ENCODE results near the gene CIBAR2. TPM values are rescaled to one million over a fixed set of nuclear protein-coding genes. Genes with fewer than 3 reads are reported as not detected.

Gene CIBAR2
- total RNA-seq, 1 experiment from 2014 or later: not detected

- H3K4me1 Mint-ChIP-seq: peaks cover 0 to 3% of the 10 kb centered on the region in 2 experiments; a peak in 1 of 4 replicates
- H2BK12ac ChIP-seq (ENCODE audit: insufficient read length, low read depth, low read length): no peak overlapping the region
- DNase-seq: no peak
- H2BK20ac ChIP-seq (ENCODE audit: low read depth, low read length, poor library complexity, severe bottlenecking): no peak overlapping the region
- H3K27me3 ChIP-seq (ENCODE audit: insufficient read depth, low read length): no peaks in the 10 kb centered on the region
- H3K4me2 ChIP-seq (ENCODE audit: insufficient read depth, insufficient read length, low read length): no peak overlapping the region
- H4K5ac ChIP-seq (ENCODE audit: insufficient read length, low read depth, low read length): no peak overlapping the region
- H2BK5ac ChIP-seq (ENCODE audit: insufficient read length, low read length): no peak overlapping the region
- H4K91ac ChIP-seq (ENCODE audit: insufficient read length, low read depth, low read length): no peak overlapping the region
- H2AFZ ChIP-seq (ENCODE audit: low read length): no peak overlapping the region
- H3K56ac ChIP-seq (ENCODE audit: insufficient read length, low read depth, low read length): no peak overlapping the region
- no peaks in the 10 kb centered on the region for H4K20me1 ChIP-seq (ENCODE audit: control insufficient read depth, insufficient read depth, insufficient read length)
- no peak overlapping the region for H2BK120ac ChIP-seq (ENCODE audit: low read depth, low read length, poor library complexity, severe bottlenecking)
- no peaks in the 10 kb centered on the region for H3K79me1 ChIP-seq (ENCODE audit: insufficient read depth, low read depth, low read length, poor library complexity, severe bottlenecking)
- H3K9me3 Mint-ChIP-seq: no peaks in the 10 kb centered on the region
- WGBS (ENCODE audit: extremely low coverage, insufficient read length, low lambda C conversion rate): no CpG with 5 or more reads among the region's 7 CpGs
- H2AK5ac ChIP-seq (ENCODE audit: insufficient read length, low read length): no peak overlapping the region
- peaks cover 0 to 3% (median 0%) of the 10 kb centered on the region in 3 experiments; a peak in 2 of 7 replicates for H3K36me3 Mint-ChIP-seq (ENCODE audit: insufficient read depth in 1 of 3, low read depth in 3 of 3)
- H3K27ac Mint-ChIP-seq: no peak overlapping the region; a peak in 1 of 7 replicates
- peaks cover 14% of the 10 kb centered on the region for H3K27me3 Mint-ChIP-seq (ENCODE audit: low read depth)
- no peaks in the 10 kb centered on the region for H3K9me3 ChIP-seq (ENCODE audit: control insufficient read depth, low read depth, low read length)
- H3K4me1 ChIP-seq (ENCODE audit: insufficient read depth, low read length): no peaks in the 10 kb centered on the region
- H3K27ac ChIP-seq (ENCODE audit: insufficient read length, low read depth, low read length): no peak overlapping the region
- TF ChIP-seq, protein P1, sequence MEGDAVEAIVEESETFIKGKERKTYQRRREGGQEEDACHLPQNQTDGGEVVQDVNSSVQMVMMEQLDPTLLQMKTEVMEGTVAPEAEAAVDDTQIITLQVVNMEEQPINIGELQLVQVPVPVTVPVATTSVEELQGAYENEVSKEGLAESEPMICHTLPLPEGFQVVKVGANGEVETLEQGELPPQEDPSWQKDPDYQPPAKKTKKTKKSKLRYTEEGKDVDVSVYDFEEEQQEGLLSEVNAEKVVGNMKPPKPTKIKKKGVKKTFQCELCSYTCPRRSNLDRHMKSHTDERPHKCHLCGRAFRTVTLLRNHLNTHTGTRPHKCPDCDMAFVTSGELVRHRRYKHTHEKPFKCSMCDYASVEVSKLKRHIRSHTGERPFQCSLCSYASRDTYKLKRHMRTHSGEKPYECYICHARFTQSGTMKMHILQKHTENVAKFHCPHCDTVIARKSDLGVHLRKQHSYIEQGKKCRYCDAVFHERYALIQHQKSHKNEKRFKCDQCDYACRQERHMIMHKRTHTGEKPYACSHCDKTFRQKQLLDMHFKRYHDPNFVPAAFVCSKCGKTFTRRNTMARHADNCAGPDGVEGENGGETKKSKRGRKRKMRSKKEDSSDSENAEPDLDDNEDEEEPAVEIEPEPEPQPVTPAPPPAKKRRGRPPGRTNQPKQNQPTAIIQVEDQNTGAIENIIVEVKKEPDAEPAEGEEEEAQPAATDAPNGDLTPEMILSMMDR (conservative IDR thresholded peaks at IDR 0.05): no peak
- no peak overlapping the region for H3K9ac ChIP-seq (ENCODE audit: extremely low read depth, insufficient read length, low read length)
- no peak overlapping the region for H2BK15ac ChIP-seq (ENCODE audit: low read depth, low read length)
- no peak overlapping the region for H3K4ac ChIP-seq (ENCODE audit: low read depth, low read length)
- no peak overlapping the region for H3K4me3 Mint-ChIP-seq
- no peaks in the 10 kb centered on the region for H3K23me2 ChIP-seq (ENCODE audit: insufficient read length, low read depth, low read length, poor library complexity, severe bottlenecking)
- no peak overlapping the region for H3T11ph ChIP-seq (ENCODE audit: low read length)
- no peak overlapping the region for H3K14ac ChIP-seq (ENCODE audit: insufficient read depth, low read length)
- H3K23ac ChIP-seq (ENCODE audit: insufficient read length, low read depth, low read length): no peak overlapping the region
- H4K8ac ChIP-seq (replicated peaks; ENCODE audit: insufficient read length, low read depth, low read length): no peak overlapping the region
- no peaks in the 10 kb centered on the region for H3K79me2 ChIP-seq (ENCODE audit: insufficient read depth, low read length)
- H3K18ac ChIP-seq (ENCODE audit: insufficient read length, low read depth, low read length): no peak overlapping the region
Measured at GRCh38 chr16:85069171-85069570, 43.1 kb downstream of the CIBAR2 start.

Data from H9 (cell line).